Large intestine (tissue), 3 donors: ENCODE results near the gene CEND1. TPM values are rescaled to one million over a fixed set of nuclear protein-coding genes. Genes with fewer than 3 reads are reported as not detected.
"Not testable (repeated sequence)": the region's sequence is repeated elsewhere in the genome, so short reads cannot be mapped to it uniquely, and the experiment has no call there.

Experiments
- DNase-seq, 2 donors: peaks; one replicate each; pipeline versions ENCODE4 v3.0.0 to v3.0.0-alpha.2; 2013
- H3K27ac ChIP-seq: one replicate; pipeline ENCODE4 v1.5.1; 2013; ENCODE audit warnings: low read length
- H3K27me3 ChIP-seq: 2 replicates; pipeline ENCODE4 v1.6.1; 2013; ENCODE audit warnings: low read length; ENCODE audit not compliant: control insufficient read depth, insufficient read depth
- H3K36me3 ChIP-seq: 2 replicates; pipeline ENCODE4 v1.6.1; 2013; ENCODE audit warnings: low read length; ENCODE audit not compliant: control insufficient read depth, insufficient read depth
- H3K4me1 ChIP-seq: one replicate; pipeline ENCODE4 v1.6.1; 2013; ENCODE audit warnings: low read length; ENCODE audit not compliant: control insufficient read depth, insufficient read depth
- H3K4me3 ChIP-seq: one replicate; pipeline ENCODE4 v1.5.1; 2013; ENCODE audit warnings: low read length
- H3K9me3 ChIP-seq: one replicate; pipeline ENCODE4 v1.6.1; 2013; ENCODE audit warnings: mild to moderate bottlenecking, low read depth, low read length, moderate library complexity; ENCODE audit not compliant: control insufficient read depth
- WGBS: methylation state at CpG from one replicate; pipeline ENCODE4 v1.1.5; 2013; ENCODE audit warnings: low lambda C conversion rate; ENCODE audit not compliant: insufficient coverage; 5-methylcytosine and 5-hydroxymethylcytosine counted together
- polyA plus RNA-seq: library from polyadenylated mRNA; unstranded; fragments of 120-200 nt; gene quantifications from one replicate; pipeline ENCODE4 v1.2.1, GENCODE V29; 2013

The CEND1 gene
- polyA plus RNA-seq, 1 donor, result 2.0 TPM

DNA sequence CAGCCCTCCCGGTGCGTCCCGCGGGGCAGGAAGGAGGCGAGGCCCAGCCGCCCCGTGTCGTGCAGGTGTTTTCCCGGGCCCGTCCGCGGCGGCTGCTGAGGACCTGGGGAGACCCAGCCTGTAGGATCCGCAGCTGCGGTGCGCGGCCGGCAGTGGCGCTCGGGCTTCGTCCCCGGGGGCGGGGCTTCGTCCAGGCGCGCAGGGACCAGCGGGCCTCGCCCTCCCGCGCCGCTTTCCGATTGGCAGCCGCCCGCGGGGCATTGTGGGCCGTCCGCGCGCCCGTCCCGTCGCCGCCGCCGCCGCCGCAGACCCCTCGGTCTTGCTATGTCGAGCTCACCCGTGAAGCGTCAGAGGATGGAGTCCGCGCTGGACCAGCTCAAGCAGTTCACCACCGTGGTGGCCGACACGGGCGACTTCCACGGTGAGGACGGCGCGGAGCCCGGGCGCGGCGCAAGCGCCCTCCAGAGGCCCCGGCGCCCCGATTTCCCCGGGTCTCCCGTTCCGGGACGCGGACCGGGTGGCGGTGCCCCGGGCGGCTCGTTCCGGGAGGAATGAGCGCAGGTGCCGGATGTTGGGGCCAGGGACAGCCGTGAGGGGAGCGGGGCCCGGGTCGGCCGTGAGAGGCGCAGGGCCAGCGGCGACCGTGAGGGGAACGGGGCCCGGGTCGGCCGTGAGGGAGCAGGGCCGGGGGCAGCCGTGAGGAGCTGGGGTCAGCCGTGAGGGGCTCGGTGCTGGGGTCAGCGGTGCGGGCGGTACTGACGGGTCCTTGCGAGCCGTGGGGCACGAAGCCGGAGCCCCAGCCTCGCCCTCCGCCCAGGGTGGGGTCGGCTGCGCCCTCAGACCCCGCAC is 42.5 kb downstream of the CEND1 start, which contains the start of gene TALDO1:
Gene TALDO1, plus strand, starts transcription at position 307 of the 849 bp plus-strand sequence. Its CDS starts 18 bp downstream, at position 325.
- Histone ChIP-seq H3K27me3 (no peaks in the 10 kb centered on the region), H3K4me3 (peak within 1 kb of the TSS; percentile 63), H3K36me3 (peaks cover under 1% of the 10 kb centered on the region), H3K4me1 (peaks cover 16% of the 10 kb centered on the region), H3K9me3 (no peaks in the 10 kb centered on the region), H3K27ac (peak within 1 kb of the TSS; percentile 64)
- DNase-seq, result peak; percentile 87 to 92
- WGBS, result no CpG with 5 or more reads among the region's 112 CpGs

DNA sequence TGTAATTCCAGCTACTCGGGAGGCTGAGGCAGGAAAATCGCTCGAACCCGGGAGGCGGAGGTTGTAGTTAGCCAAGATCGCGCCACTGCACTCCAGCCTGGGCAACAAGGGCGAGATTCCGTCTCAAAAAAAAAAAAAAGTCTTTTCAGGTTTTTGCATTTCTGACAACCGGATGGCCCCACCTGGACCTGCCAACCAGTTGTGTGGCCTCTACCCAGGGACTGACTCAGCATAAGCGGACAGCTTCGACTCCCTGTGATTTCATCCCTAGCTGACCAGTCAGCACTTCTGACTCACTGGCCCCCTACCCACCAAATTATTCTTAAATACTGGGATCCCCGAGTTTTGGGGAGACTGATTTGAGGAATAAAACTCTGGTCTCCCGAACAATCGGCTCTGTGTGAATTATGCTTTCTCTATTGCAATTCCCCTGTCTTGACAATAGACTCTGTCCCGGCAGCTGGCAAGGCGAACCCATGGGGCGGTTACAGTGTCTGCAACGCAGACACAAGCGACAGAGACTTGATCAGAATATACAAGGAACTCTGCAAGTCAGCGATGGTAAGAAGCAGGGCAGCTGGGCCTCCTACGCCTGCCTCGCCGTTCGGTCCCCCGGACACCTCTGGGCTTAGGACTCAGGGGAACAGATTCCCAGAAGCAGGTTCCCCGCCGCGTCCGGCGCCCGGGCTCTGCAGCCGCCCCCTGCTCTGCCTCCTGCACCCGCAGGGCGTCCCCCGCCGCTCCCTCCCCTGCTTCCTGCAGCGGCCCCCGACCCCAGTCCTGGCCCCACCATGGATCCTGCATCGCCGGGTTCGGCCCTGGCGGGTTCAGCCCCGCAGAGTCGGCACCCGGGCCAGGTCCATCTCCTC is 43.4 kb downstream of the CEND1 start:
- H3K27ac ChIP-seq, result peak overlapping the region; percentile 64
- no peaks in the 10 kb centered on the region for H3K9me3 ChIP-seq
- WGBS, result no CpG with 5 or more reads among the region's 46 CpGs
- no peaks in the 10 kb centered on the region for H3K27me3 ChIP-seq
- H3K36me3 ChIP-seq, result no peaks in the 10 kb centered on the region
- peaks cover 16% of the 10 kb centered on the region for H3K4me1 ChIP-seq
- peak overlapping the region; percentile 63 for H3K4me3 ChIP-seq
- DNase-seq, result no peak

DNA sequence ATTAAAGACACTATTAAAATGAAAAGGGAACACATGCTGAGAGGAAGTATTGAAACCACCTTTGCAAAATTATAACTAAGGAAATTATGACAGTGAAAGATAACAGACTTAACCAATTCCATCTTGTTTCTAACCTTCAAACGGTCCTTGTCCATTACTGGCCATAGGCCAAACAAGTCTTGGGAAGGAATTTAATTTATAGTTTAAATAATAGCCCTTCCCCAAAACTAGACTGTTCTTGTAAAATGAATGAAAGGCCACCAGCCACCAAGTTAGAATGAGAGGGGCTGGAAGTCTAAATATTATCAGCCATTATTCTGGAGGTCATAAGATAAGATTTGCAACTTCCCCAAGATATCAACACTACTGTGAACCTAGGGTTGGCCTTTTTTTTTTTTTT is 44.5 kb downstream of the CEND1 start:
- Histone ChIP-seq H3K27ac (no peak overlapping the region), H3K9me3 (no peaks in the 10 kb centered on the region), H3K4me1 (peaks cover 16% of the 10 kb centered on the region), H3K36me3 (no peaks in the 10 kb centered on the region), H3K27me3 (no peaks in the 10 kb centered on the region), H3K4me3 (no peak overlapping the region)
- no CpG with 5 or more reads among the region's 1 CpG for WGBS
- DNase-seq, result no peak

DNA sequence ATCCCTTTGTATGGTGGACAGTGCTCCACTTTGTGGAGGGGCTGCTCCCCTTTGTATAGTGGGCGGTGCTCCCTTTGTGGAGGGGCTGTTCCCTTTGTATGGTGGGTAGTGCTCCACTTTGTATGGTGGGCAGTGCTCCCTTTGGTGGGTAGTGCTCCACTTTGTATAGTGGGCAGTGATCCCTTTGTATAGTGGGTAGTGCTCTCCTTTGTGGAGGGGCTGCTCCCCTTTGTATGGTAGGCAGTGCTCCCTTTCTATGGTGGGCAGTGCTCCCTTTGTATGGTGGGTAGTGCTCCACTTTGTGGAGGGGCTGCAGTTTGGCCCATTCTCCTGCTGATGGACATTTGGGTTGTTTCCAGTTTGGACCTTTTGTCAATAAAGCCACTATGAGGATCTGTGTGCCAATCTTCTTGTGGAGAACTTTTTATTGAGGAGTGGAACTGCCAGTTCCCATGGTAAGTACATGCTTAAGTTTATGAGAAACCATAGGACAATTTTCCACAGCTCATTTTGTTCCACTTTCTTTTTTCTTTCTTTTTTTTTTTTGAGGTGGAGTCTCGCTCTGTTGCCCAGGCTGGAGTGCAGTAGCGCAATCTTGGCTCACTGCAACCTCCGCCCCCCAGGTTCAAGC is 47.2 kb downstream of the CEND1 start:
- H3K9me3 ChIP-seq, result no peaks in the 10 kb centered on the region
- H3K36me3 ChIP-seq, result no peaks in the 10 kb centered on the region
- H3K27me3 ChIP-seq, result no peaks in the 10 kb centered on the region
- DNase-seq, result no peak
- peaks cover 8% of the 10 kb centered on the region for H3K4me1 ChIP-seq
- no CpG with 5 or more reads among the region's 4 CpGs for WGBS
- no peak overlapping the region for H3K27ac ChIP-seq
- H3K4me3 ChIP-seq, result no peak overlapping the region

DNA sequence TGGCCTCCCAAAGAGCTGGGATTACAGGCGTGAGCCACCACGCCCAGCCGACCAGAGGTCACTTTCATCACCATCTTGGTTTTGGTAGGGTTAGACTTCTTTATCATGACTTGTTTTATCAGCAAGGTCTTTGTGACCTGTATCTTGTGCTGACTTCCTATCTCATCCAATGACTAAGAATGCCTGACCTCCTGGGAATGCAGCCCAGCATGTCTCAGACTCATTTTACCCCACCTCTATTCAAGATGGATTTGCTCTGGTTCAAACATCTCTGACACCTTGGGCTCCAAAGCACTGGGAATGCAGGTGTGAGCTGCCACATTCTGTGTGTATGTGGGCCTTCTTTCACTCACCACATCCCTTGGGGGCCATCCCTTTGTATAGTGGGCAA is 47.7 kb downstream of the CEND1 start:
- DNase-seq, result no peak
- WGBS, result no CpG with 5 or more reads among the region's 3 CpGs
- H3K4me1 ChIP-seq, result peaks cover 12% of the 10 kb centered on the region
- no peaks in the 10 kb centered on the region for H3K9me3 ChIP-seq
- no peaks in the 10 kb centered on the region for H3K36me3 ChIP-seq
- peaks cover 4% of the 10 kb centered on the region for H3K27me3 ChIP-seq
- H3K27ac ChIP-seq, result no peak overlapping the region
- H3K4me3 ChIP-seq, result no peak overlapping the region

DNA sequence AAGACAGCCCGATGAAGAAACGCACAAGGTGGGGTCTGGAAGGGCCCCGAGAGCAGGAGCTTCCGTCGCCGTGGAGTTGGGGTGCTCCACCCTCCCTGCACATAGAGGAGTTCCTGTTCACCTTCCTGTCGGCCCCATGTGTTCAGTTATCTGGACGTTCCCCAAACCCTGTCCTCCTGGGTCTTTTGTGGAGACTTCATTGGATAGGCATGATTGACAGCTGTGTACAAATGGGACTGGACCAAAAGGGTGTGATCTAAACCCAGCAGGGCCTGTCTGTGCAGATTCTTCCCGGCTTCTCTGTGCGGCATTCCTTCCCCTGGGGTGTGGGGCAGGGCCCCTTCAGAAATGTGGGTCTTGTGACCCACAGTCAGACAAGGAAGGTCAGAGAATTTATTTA is 52.0 kb downstream of the CEND1 start:
- H3K4me1 ChIP-seq, H3K9me3 ChIP-seq, H3K36me3 ChIP-seq, H3K27me3 ChIP-seq, DNase-seq, H3K27ac ChIP-seq, H3K4me3 ChIP-seq: not testable (repeated sequence)
- 66% methylated on average over 3 of the region's 10 CpGs for WGBS

DNA sequence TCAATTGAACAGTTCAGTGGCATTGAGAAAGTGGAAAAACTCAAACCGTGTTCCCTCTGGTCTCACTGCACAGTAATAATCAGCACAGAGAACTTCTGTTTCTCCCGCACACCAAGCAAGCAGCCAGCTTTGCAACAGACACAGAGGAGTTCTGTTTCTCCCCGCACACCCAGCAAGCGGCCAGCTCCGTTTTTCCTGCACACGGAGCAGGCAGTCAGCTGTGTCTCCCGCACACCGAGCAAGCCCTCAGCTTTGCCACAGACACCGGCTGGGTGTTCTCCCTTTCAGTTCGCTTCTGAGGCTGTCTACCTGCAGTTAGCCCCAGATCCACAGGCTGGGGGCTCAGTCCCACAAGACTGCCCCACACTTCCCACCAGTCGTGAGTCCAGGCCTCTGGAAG is 52.5 kb downstream of the CEND1 start:
- H3K4me3 ChIP-seq, result no peak overlapping the region
- no peak overlapping the region for H3K27ac ChIP-seq
- peaks cover 8% of the 10 kb centered on the region for H3K4me1 ChIP-seq
- no peaks in the 10 kb centered on the region for H3K9me3 ChIP-seq
- DNase-seq, result no peak
- no CpG with 5 or more reads among the region's 11 CpGs for WGBS
- no peaks in the 10 kb centered on the region for H3K36me3 ChIP-seq
- H3K27me3 ChIP-seq, result peaks cover 4% of the 10 kb centered on the region

Other genes starting within 250 kb of the CEND1 start
- 4.6 TPM for gene LMNTD2, start 229.4 kb downstream of the CEND1 start, polyA plus RNA-seq
- gene RASSF7, start 229.1 kb downstream of the CEND1 start, polyA plus RNA-seq, result 45.4 TPM
- 40.5 TPM for gene PHRF1, start 213.6 kb downstream of the CEND1 start, polyA plus RNA-seq
- 16.7 TPM for gene IRF7, start 174.1 kb downstream of the CEND1 start, polyA plus RNA-seq
- gene CDHR5, start 165.1 kb downstream of the CEND1 start, polyA plus RNA-seq, result 763 TPM
- gene SCT, start 162.9 kb downstream of the CEND1 start, polyA plus RNA-seq, result 131 TPM
- gene DRD4, start 152.8 kb downstream of the CEND1 start, polyA plus RNA-seq, result 1.3 TPM
- gene DEAF1, start 94.9 kb downstream of the CEND1 start, polyA plus RNA-seq, result 24.1 TPM
- gene TMEM80, start 94.3 kb downstream of the CEND1 start, polyA plus RNA-seq, result 36.1 TPM
- gene EPS8L2, start 83.9 kb downstream of the CEND1 start, polyA plus RNA-seq, result 260 TPM
- 92.4 TPM for gene TALDO1, start 42.6 kb downstream of the CEND1 start, polyA plus RNA-seq
- 58.1 TPM for gene GATD1, start 12.6 kb downstream of the CEND1 start, polyA plus RNA-seq
- gene SLC25A22, start 8.2 kb upstream of the CEND1 start, polyA plus RNA-seq, result 14.6 TPM
- 15.1 TPM for gene PIDD1, start 15.1 kb upstream of the CEND1 start, polyA plus RNA-seq
- gene RPLP2, start 19.9 kb upstream of the CEND1 start, polyA plus RNA-seq, result 1,325 TPM
- gene PNPLA2, start 28.8 kb upstream of the CEND1 start, polyA plus RNA-seq, result 98.0 TPM
- 34.4 TPM for gene CRACR2B, start 37.8 kb upstream of the CEND1 start, polyA plus RNA-seq
- gene CD151, start 42.9 kb upstream of the CEND1 start, polyA plus RNA-seq, result 317 TPM
- gene POLR2L, start 52.4 kb upstream of the CEND1 start, polyA plus RNA-seq, result 87.5 TPM
- 27.8 TPM for gene TSPAN4, start 52.8 kb upstream of the CEND1 start, polyA plus RNA-seq
- 82.9 TPM for gene CHID1, start 120.7 kb upstream of the CEND1 start, polyA plus RNA-seq
- 79.6 TPM for gene AP2A2, start 135.8 kb upstream of the CEND1 start, polyA plus RNA-seq
- 0.15 TPM for gene MUC6, start 246.6 kb upstream of the CEND1 start, polyA plus RNA-seq